ENCODE data around the gene ANKAR.
"Not testable (repeated sequence)": the region's sequence is repeated elsewhere in the genome, so short reads cannot be mapped to it uniquely, and the experiment has no call there.

The ANKAR gene

GRCh38 chr2:189696223-189696622 is 21.8 kb downstream of the ANKAR start:
- DNase-seq, result no peak
- in situ Hi-C loops (cut with MboI; ENCODE audit: low pct_unique_long_range_greater_than_20kb, low sequenced_read_pairs), result no loop called here

DNA sequence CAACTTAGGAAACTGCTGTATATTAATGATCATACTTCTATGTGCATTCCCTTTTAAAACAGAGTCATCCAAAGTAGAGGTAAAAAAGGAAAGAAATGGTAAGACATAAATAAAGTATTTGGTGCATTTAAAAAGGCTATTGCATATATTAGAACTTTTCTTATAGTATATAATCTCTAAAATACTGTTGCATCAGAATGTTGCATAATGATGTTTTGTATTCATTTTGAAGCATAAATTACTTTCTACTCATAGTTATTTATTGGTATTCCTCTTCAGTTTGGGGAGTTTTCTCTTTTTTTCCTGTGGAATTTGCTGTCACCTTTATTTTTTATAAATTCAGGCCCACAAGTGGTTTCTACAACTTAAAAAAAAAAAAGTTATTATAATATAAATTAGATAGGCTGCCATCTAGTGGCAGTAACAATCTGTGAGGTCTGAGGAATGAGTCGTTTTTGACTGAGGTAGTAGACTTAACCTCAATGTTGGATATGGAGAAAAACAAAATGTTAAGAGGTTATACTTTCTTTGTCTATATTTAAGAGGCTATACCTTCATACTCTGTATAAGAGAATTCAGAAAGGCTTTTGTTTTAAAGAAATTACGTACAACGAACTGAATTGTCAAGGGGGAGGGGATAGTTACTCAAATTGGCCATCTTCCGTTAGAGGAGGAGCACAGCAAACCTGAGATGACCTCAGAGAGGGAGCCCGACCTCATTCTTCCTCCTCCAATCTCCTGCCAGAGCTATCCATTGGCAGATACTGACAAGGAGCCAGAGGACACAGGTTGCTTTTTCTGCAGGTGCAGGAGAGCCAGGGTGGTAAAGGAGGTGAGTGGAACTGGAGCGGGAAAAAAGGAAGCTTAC is 23.8 kb downstream of the ANKAR start:
- peak; percentile 54 for DNase-seq

DNA sequence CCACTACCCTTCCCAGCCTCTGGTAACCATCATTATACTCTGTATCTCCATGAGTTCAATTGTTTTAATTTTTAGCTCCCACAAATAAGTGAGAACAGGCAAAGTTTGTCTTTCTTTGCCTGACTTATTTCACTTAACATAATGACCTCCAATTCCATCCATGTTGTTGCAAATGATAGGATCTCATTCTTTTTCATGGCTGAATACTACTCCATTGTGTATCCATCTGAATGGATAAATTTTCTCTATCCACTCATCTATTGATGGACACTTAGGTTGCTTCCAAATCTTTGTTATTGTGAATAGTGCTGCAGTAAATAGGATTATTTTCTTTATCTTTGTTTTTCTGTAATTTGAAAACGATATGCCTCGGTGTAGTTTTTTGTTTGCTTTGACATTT is 26.2 kb downstream of the ANKAR start:
- no peak for DNase-seq
- in situ Hi-C loops (cut with MboI; ENCODE audit: low pct_unique_long_range_greater_than_20kb, low sequenced_read_pairs), result no loop called here

More for the DNA sequence above, 23.8 kb downstream of the ANKAR start:
- in situ Hi-C loops (cut with MboI; ENCODE audit: low pct_unique_long_range_greater_than_20kb, low sequenced_read_pairs), result no loop called here

- in situ Hi-C loops (cut with MboI; ENCODE audit: low pct_unique_long_range_greater_than_20kb, low sequenced_read_pairs), result no loop called here
- peak; percentile 21 for DNase-seq
Observed at GRCh38 chr2:189702071-189702470, 27.6 kb downstream of the ANKAR start.

DNA sequence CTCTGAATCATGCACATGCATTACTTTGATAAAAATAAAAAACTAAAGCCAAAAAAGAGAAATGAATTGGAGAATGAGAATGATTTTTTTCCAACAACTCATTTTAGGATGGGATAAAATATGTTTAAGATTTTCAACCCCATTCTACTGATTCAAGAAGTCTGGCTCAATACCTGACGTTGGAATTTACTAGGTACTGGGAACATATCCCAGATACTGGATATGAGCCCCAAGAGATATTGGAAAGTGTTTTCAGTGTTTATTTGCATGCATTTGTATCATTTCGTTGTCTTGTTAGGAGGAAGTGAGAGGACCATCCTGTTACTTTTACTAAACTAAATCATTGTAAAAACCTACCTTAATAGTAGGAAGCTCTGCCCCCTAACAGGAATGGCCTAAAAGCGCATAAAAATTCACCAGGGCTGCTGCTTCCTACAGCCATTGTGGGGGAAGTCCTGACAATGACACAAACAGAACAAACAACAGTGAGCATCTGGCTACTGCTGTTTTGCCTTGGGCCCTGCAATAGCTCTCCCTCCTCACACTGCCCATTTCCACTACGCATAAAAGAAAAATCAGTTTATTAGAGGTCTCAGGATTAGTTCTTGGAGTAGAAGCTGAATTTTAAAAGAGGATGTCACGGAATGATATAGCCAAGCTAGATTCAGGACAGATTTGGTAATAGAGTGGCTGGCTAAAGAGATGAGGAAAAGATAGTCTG is 35.2 kb downstream of the ANKAR start:
- in situ Hi-C loops (cut with MboI; ENCODE audit: low pct_unique_long_range_greater_than_20kb, low sequenced_read_pairs), result no loop called here
- no peak for DNase-seq

DNA sequence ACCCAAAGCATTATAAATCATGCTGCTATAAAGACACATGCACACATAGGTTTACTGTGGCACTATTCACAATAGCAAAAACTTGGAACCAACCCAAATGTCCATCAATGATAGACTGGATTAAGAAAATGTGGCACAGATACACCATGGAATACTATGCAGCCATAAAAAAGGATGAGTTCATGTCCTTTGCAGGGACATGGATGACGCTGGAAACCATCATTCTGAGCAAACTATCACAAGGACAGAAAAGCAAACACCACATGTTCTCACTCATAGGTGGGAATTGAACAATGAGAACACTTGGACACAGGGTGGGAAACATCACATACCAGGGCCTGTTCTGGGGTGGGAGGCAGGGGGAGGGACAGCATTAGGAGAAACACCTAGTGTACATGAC is 43.1 kb downstream of the ANKAR start:
- in situ Hi-C loops (cut with MboI; ENCODE audit: low pct_unique_long_range_greater_than_20kb, low sequenced_read_pairs), result not testable (repeated sequence)

DNA sequence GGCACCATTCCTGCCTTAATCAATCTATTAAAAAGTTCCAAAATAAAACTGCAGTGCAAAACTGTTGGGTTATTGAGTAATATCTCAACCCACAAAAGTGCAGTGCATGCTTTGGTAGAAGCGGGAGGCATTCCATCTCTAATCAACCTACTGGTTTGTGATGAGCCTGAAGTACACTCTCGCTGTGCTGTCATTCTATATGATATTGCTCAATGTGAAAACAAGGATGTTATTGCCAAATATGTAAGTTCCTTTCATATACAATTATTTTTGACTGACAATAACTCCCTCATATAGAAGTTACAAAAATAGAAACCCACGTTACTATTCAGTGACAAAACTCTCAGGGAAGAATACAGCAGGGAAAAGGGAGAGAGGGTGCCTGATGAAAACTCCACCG is 45.1 kb downstream of the ANKAR start:
- in situ Hi-C loops (cut with MboI; ENCODE audit: low pct_unique_long_range_greater_than_20kb, low sequenced_read_pairs), result no loop called here

More for the DNA sequence above, 43.1 kb downstream of the ANKAR start:
- DNase-seq, result not testable (repeated sequence)

DNA sequence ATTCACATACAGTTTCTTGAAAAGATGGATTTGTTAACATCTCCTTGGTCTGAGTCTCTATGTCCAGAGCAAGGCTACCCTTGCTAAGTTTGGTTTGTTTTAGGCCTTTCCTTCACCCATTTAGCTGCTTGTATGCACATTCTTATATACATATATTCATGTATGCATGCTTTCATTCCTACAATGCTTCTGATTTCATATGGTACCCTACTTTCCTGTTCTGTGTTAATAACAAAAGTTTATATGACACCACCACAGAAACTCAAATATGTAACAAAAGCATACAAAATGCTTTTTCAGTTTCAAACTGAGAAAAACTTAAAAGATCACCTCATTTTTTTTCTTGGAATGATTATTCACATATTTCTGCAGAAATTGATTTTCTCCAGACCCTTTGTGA is 48.7 kb downstream of the ANKAR start:
- DNase-seq, result no peak
- in situ Hi-C loops (cut with MboI; ENCODE audit: low pct_unique_long_range_greater_than_20kb, low sequenced_read_pairs), result no loop called here

More for the DNA sequence above, 45.1 kb downstream of the ANKAR start:
- DNase-seq, result no peak
